Keratinocyte (primary cell): ENCODE measurements around the gene APMAP.

Experiments used
- EZH2 ChIP-seq: IDR thresholded peaks from one replicate; pipeline ENCODE4 v1.6.1; 2012; ENCODE audit warnings: inconsistent platforms, mild to moderate bottlenecking, low read length, moderate library complexity
- TF ChIP-seq, protein P1 (sequence below), 3 experiments: IDR thresholded peaks in 1 of 3; conservative IDR thresholded peaks in 1 of 3; optimal IDR thresholded peaks in 1 of 3; 2 replicates in 2 of 3; 3 replicates in 1 of 3; pipeline versions ENCODE3 to v1.5.1; 2011; ENCODE audit warnings: low read length in 3 of 3, mild to moderate bottlenecking in 3 of 3, moderate library complexity in 2 of 3, control low read depth in 1 of 3, inconsistent platforms in 1 of 3; ENCODE audit not compliant: insufficient read depth in 2 of 3; ENCODE audit errors: extremely low read depth in 1 of 3

DNA sequence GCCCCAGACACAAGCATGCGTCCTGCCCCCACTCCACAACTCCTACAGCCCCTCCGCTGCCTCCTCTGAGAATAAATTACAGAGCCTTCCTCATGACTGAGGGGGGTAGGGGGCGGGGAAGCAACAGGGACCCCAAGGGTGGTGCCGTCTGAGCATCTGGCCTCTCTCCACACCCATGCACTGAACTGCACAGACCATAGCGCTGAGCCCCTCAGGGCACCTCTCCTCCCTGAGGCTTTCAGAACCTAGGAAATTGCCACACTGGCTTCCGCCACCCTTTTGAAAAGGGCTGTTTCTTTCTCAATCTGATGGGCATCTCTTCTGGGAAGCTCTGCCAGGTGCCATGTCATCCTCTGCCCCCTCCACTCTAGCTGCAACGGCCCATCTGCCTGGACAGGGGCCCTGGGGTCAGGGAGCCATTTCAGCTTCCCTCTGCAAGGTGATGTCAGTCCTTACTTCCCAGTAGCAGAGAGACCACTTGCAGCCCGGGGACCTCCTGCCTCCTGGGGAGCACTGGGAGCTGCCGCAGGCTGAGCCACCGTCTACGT lies 40.9 kb downstream of the APMAP start:
- TF ChIP-seq, protein P1, sequence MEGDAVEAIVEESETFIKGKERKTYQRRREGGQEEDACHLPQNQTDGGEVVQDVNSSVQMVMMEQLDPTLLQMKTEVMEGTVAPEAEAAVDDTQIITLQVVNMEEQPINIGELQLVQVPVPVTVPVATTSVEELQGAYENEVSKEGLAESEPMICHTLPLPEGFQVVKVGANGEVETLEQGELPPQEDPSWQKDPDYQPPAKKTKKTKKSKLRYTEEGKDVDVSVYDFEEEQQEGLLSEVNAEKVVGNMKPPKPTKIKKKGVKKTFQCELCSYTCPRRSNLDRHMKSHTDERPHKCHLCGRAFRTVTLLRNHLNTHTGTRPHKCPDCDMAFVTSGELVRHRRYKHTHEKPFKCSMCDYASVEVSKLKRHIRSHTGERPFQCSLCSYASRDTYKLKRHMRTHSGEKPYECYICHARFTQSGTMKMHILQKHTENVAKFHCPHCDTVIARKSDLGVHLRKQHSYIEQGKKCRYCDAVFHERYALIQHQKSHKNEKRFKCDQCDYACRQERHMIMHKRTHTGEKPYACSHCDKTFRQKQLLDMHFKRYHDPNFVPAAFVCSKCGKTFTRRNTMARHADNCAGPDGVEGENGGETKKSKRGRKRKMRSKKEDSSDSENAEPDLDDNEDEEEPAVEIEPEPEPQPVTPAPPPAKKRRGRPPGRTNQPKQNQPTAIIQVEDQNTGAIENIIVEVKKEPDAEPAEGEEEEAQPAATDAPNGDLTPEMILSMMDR (optimal IDR thresholded peaks at IDR 0.05 in 1 of 3, IDR thresholded peaks at IDR 0.05 in 1 of 3, conservative IDR thresholded peaks at IDR 0.05 in 1 of 3; ENCODE audit: extremely low read depth in 1 of 3, insufficient read depth in 2 of 3, low read length in 3 of 3): no peak
- TF ChIP-seq EZH2: no peak
